ENCODE results near the gene MMEL1.

- TF ChIP-seq CTCF (IDR thresholded peaks at IDR 0.05), result no peak
- no peak for TF ChIP-seq POLR2A (IDR thresholded peaks at IDR 0.05)
Observed at GRCh38 chr1:2603521-2604155, 29.2 kb downstream of the MMEL1 start.

Measured in testis (tissue), 2 donors.